Ishikawa (cell line): ENCODE measurements around the gene ZNF536.

Source experiments
- CEBPB ChIP-seq: IDR thresholded peaks from 2 replicates; pipeline ENCODE4 v1.6.1; 2012
- CREB1 ChIP-seq: IDR thresholded peaks from 2 replicates; pipeline ENCODE4 v1.6.1; 2012; ENCODE audit warnings: low read depth
- EGR1 ChIP-seq: IDR thresholded peaks from 2 replicates; pipeline ENCODE4 v1.6.1; 2012
- EP300 ChIP-seq: IDR thresholded peaks from 2 replicates; pipeline ENCODE4 v1.6.1; 2012; ENCODE audit warnings: borderline replicate concordance
- FOXM1 ChIP-seq: IDR thresholded peaks from 2 replicates; pipeline ENCODE4 v1.6.1; 2012; ENCODE audit warnings: low read depth, borderline replicate concordance
- NFIC ChIP-seq: IDR thresholded peaks from 2 replicates; pipeline ENCODE4 v1.6.1; 2012
- RAD21 ChIP-seq: IDR thresholded peaks from 2 replicates; pipeline ENCODE4 v1.6.1; 2012; ENCODE audit warnings: low read depth
- TAF1 ChIP-seq: IDR thresholded peaks from 2 replicates; pipeline ENCODE4 v1.6.1; 2012; ENCODE audit warnings: low read depth, mild to moderate bottlenecking
- TCF12 ChIP-seq: IDR thresholded peaks from 2 replicates; pipeline ENCODE4 v1.6.1; 2012; ENCODE audit warnings: low read depth
- TEAD4 ChIP-seq: IDR thresholded peaks from 2 replicates; pipeline ENCODE4 v1.6.1; 2012
- YY1 ChIP-seq: IDR thresholded peaks from 2 replicates; pipeline ENCODE4 v1.6.1; 2012; ENCODE audit warnings: low read depth
- ZBTB7A ChIP-seq: IDR thresholded peaks from 2 replicates; pipeline ENCODE4 v1.6.1; 2012; ENCODE audit warnings: low read depth
- TF ChIP-seq, protein P1 (sequence below): IDR thresholded peaks from 2 replicates; pipeline ENCODE4 v1.6.1; 2012
- TF ChIP-seq, protein P2 (sequence below): IDR thresholded peaks from 2 replicates; pipeline ENCODE4 v1.6.1; 2012; ENCODE audit warnings: low read depth, mild to moderate bottlenecking
- TF ChIP-seq, protein P3 (sequence below): IDR thresholded peaks from 2 replicates; pipeline ENCODE4 v1.6.1; 2012

ZNF536 gene

DNA sequence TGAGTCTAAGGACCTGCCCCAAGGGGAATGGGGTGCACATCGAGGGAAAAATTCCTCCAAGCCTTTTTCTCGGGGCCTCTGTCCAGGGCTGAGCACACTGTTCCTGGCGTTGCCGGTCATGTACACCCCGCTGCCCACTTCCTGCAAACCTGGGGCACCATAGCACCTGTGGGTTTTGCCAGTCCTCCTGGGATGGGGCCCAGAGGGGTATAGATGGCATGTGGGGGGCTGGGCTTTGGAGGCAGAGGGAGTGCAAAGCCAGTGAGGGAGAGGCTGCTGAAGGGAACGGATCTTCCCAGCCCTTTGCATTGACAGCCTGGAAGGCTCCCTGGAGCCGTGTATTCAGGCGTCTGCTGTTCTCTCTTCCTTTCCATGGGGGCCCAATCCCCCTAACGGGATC lies 187.3 kb downstream of the ZNF536 start:
- no peak for TF ChIP-seq RAD21
- TF ChIP-seq TCF12: no peak
- no peak for TF ChIP-seq CREB1
- TF ChIP-seq, protein P1, sequence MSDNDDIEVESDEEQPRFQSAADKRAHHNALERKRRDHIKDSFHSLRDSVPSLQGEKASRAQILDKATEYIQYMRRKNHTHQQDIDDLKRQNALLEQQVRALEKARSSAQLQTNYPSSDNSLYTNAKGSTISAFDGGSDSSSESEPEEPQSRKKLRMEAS: no peak
- no peak for TF ChIP-seq CEBPB
- TF ChIP-seq EGR1: no peak
- no peak for TF ChIP-seq TAF1

DNA sequence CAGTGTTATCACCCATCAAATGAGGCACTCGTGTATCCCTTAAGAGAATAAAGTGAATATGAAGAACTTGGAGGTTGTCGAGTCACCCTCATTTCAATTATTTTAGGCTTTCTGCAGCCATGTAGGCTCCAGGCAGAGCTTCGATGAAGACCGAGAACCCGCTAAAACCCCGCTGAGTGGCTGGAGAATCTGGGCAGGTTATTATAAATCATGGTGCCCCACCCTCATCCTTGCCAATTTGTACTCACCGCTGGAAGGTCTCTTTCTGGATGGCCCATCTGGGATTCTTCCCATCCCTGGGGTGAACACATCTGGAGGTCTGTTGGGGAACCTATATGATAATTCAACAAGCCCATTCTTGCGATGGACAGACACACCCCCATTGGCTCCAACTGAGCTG lies 190.8 kb downstream of the ZNF536 start:
- no peak for TF ChIP-seq TEAD4
- TF ChIP-seq, protein P1: no peak
- no peak for TF ChIP-seq EGR1
- TF ChIP-seq RAD21: no peak
- TF ChIP-seq, protein P2, sequence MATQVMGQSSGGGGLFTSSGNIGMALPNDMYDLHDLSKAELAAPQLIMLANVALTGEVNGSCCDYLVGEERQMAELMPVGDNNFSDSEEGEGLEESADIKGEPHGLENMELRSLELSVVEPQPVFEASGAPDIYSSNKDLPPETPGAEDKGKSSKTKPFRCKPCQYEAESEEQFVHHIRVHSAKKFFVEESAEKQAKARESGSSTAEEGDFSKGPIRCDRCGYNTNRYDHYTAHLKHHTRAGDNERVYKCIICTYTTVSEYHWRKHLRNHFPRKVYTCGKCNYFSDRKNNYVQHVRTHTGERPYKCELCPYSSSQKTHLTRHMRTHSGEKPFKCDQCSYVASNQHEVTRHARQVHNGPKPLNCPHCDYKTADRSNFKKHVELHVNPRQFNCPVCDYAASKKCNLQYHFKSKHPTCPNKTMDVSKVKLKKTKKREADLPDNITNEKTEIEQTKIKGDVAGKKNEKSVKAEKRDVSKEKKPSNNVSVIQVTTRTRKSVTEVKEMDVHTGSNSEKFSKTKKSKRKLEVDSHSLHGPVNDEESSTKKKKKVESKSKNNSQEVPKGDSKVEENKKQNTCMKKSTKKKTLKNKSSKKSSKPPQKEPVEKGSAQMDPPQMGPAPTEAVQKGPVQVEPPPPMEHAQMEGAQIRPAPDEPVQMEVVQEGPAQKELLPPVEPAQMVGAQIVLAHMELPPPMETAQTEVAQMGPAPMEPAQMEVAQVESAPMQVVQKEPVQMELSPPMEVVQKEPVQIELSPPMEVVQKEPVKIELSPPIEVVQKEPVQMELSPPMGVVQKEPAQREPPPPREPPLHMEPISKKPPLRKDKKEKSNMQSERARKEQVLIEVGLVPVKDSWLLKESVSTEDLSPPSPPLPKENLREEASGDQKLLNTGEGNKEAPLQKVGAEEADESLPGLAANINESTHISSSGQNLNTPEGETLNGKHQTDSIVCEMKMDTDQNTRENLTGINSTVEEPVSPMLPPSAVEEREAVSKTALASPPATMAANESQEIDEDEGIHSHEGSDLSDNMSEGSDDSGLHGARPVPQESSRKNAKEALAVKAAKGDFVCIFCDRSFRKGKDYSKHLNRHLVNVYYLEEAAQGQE: no peak
- no peak for TF ChIP-seq TAF1
- TF ChIP-seq NFIC: no peak

DNA sequence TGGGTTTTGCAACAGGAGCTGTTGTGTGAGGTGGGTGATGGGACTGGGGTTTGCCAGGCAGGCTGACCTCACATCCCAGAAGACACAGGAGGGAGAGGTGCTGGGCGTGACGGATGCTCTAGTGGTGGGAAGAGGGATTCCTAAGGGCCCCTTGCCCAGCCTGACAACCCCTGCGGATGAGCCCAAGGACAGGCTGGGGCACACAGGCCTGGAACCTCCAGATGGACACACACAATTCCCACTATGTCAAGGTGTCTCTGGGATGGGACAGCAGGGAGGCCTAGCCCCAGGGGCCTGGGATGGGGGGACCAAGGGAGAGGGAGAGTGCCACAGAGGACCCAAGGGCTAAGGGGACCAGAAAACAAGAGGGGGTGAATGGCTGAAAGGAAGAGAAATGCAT lies 191.5 kb downstream of the ZNF536 start:
- TF ChIP-seq TAF1 (no peak), FOXM1 (no peak), YY1 (no peak), EP300 (no peak), TEAD4 (no peak), ZBTB7A (no peak), EGR1 (no peak), RAD21 (no peak), TCF12 (no peak), NFIC (no peak), CREB1 (no peak), CEBPB (no peak)
- TF ChIP-seq, protein P1: no peak
- TF ChIP-seq, protein P2: no peak
- TF ChIP-seq, protein P3, sequence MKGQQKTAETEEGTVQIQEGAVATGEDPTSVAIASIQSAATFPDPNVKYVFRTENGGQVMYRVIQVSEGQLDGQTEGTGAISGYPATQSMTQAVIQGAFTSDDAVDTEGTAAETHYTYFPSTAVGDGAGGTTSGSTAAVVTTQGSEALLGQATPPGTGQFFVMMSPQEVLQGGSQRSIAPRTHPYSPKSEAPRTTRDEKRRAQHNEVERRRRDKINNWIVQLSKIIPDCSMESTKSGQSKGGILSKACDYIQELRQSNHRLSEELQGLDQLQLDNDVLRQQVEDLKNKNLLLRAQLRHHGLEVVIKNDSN: no peak

DNA sequence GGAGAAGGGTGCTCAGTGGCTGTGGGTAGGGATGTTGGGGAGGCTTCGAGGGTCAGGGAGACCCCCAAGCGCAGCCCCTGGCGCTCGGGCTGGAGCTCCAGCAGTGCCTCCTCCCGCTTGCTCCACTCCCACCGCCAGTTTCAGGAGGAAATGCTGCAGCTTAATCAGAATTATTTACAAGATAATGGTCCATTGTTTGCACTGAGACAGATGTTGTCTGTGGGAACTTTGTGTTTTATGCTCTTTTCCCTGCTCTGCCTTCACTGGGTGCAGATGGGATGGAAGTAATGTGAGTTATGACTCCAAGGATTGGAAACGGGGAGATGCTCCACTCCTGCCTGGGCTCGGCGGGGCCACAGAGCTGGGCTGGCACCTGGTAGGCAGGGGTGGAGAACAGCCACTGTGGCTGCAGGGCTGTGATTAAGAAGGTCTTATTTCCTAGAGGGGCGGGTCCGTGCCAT lies 192.4 kb downstream of the ZNF536 start:
- TF ChIP-seq TEAD4 (no peak), CREB1 (no peak), EGR1 (no peak), TAF1 (no peak), TCF12 (no peak), CEBPB (no peak), EP300 (no peak), YY1 (no peak), ZBTB7A (no peak), RAD21 (no peak), FOXM1 (no peak), NFIC (no peak)
- TF ChIP-seq, protein P1: no peak
- TF ChIP-seq, protein P2: no peak
- TF ChIP-seq, protein P3: no peak
